ENCODE measurements around the gene SMG7. TPM values are rescaled to one million over a fixed set of nuclear protein-coding genes. Genes with fewer than 3 reads are reported as not detected.

SMG7 gene
- total RNA-seq, 2 experiments from 2014 or later = 45.0 to 185 TPM

GRCh38 chr1:183543619-183544204, 71.4 kb downstream of the SMG7 start:
- intact Hi-C loops (cut with micrococcal nuclease; ENCODE audit: unreplicated experiment) = loop anchor here (1.0 to 2.0 kb wide), 3 partner anchors 73 to 262 kb away; no protein-coding TSS in a partner anchor
- H3K79me2 ChIP-seq (ENCODE audit: insufficient read depth, low read depth, low read length) = peaks cover 21% of the 10 kb centered on the region; the same call in 1 of the 2 replicates
- no peaks in the 10 kb centered on the region for H3K9me2 ChIP-seq (ENCODE audit: insufficient read depth, low read length)
- H3K27ac ChIP-seq (ENCODE audit: low read depth, low read length, poor library complexity, severe bottlenecking) = no peak overlapping the region
- ChIA-PET CTCF (ENCODE audit: unreplicated experiment) (no interaction called here), POLR2A (no interaction called here)
- peaks cover 100% of the 10 kb centered on the region for H3K36me3 ChIP-seq (ENCODE audit: insufficient read depth, low read length)
- H4K20me1 ChIP-seq (ENCODE audit: insufficient read depth, low read length) = peaks cover 18% of the 10 kb centered on the region; the same call in 1 of the 2 replicates
- no peak overlapping the region for H3K4me2 ChIP-seq (ENCODE audit: low read length)
- H2AFZ ChIP-seq (ENCODE audit: low read length) = no peak overlapping the region
- no peak overlapping the region for H3K4me3 ChIP-seq (ENCODE audit: low read depth, low read length, poor library complexity, severe bottlenecking)
- H3K9me3 ChIP-seq (ENCODE audit: low read length) = no peaks in the 10 kb centered on the region
- BruUV-seq (replicated peaks) = TSS peak; percentile 2
- no peak for TF ChIP-seq EZH2phosphoT487 (IDR thresholded peaks at IDR 0.05; ENCODE audit: borderline replicate concordance, low read depth, low read length)
- peak; percentile 87 for TF ChIP-seq CTCF (conservative IDR thresholded peaks at IDR 0.05; ENCODE audit: low read length)
- DNase-seq (ENCODE audit: low spot score) = peak; percentile 67
- H3K4me1 ChIP-seq (ENCODE audit: insufficient read depth, low read length, poor library complexity, severe bottlenecking) = peaks cover 54% of the 10 kb centered on the region

DNA sequence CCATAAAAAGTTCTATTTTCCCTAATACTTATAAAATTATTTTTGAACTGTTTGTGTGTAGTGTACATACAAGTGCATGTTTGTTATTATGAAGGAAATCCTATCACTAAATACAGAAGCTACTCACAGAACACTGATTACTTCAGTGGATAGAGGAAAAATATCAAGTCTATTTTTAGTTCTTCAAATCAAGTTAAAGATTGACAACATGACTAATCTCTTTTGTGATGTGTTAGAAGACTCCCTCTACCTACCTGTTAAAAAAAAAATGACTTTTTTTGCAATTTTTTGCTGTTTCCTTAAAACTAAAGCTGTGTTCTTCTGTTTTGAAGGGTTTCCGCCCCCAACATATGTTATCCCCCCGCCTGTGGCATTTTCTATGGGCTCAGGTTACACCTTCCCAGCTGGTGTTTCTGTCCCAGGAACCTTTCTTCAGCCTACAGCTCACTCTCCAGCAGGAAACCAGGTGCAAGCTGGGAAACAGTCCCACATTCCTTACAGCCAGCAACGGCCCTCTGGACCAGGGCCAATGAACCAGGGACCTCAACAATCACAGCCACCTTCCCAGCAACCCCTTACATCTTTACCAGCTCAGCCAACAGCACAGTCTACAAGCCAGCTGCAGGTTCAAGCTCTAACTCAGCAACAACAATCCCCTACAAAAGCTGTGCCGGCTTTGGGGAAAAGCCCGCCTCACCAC, 72.4 kb downstream of the SMG7 start:
- no peak for DNase-seq (ENCODE audit: low spot score)
- H2AFZ ChIP-seq (ENCODE audit: low read length) = no peak overlapping the region
- H4K20me1 ChIP-seq (ENCODE audit: insufficient read depth, low read length) = peaks cover 21% of the 10 kb centered on the region; the same call in 1 of the 2 replicates
- TF ChIP-seq EZH2phosphoT487 (IDR thresholded peaks at IDR 0.05; ENCODE audit: borderline replicate concordance, low read depth, low read length) (no peak), CTCF (conservative IDR thresholded peaks at IDR 0.05; ENCODE audit: low read length) (no peak)
- no TSS peak for BruUV-seq (replicated peaks)
- intact Hi-C loops (cut with micrococcal nuclease; ENCODE audit: unreplicated experiment) = no loop called here
- H3K27ac ChIP-seq (ENCODE audit: low read depth, low read length, poor library complexity, severe bottlenecking) = no peak overlapping the region
- H3K4me2 ChIP-seq (ENCODE audit: low read length) = no peak overlapping the region
- no peak overlapping the region for H3K4me3 ChIP-seq (ENCODE audit: low read depth, low read length, poor library complexity, severe bottlenecking)
- peaks cover 100% of the 10 kb centered on the region for H3K36me3 ChIP-seq (ENCODE audit: insufficient read depth, low read length)
- no peaks in the 10 kb centered on the region for H3K9me2 ChIP-seq (ENCODE audit: insufficient read depth, low read length)
- H3K4me1 ChIP-seq (ENCODE audit: insufficient read depth, low read length, poor library complexity, severe bottlenecking) = peaks cover 57% of the 10 kb centered on the region
- ChIA-PET POLR2A (interaction anchor here (0.7 to 1.2 kb wide), 3 partner anchors 37 to 81 kb away, joined by 3 read pairs; no protein-coding TSS in a partner anchor), CTCF (ENCODE audit: unreplicated experiment) (no interaction called here)
- peaks cover 21% of the 10 kb centered on the region; the same call in 1 of the 2 replicates for H3K79me2 ChIP-seq (ENCODE audit: insufficient read depth, low read depth, low read length)
- no peaks in the 10 kb centered on the region for H3K9me3 ChIP-seq (ENCODE audit: low read length)

- DNase-seq (ENCODE audit: low spot score) = no peak
- no TSS peak for BruUV-seq (replicated peaks)
- H3K36me3 ChIP-seq (ENCODE audit: insufficient read depth, low read length) = peaks cover 100% of the 10 kb centered on the region
- no peak overlapping the region for H3K27ac ChIP-seq (ENCODE audit: low read depth, low read length, poor library complexity, severe bottlenecking)
- POLR2A ChIA-PET = interaction anchor here (1.0 kb wide), 1 partner anchor 36 kb away, joined by 3 read pairs; no protein-coding TSS in a partner anchor
- no peaks in the 10 kb centered on the region for H3K9me2 ChIP-seq (ENCODE audit: insufficient read depth, low read length)
- H3K79me2 ChIP-seq (ENCODE audit: insufficient read depth, low read depth, low read length) = peaks cover 21% of the 10 kb centered on the region; the same call in 1 of the 2 replicates
- no peak for TF ChIP-seq CTCF (conservative IDR thresholded peaks at IDR 0.05; ENCODE audit: low read length)
- TF ChIP-seq EZH2phosphoT487 (IDR thresholded peaks at IDR 0.05; ENCODE audit: borderline replicate concordance, low read depth, low read length) = no peak
- no peak overlapping the region for H3K4me3 ChIP-seq (ENCODE audit: low read depth, low read length, poor library complexity, severe bottlenecking)
- H4K20me1 ChIP-seq (ENCODE audit: insufficient read depth, low read length) = peaks cover 21% of the 10 kb centered on the region; the same call in 1 of the 2 replicates
- H3K4me1 ChIP-seq (ENCODE audit: insufficient read depth, low read length, poor library complexity, severe bottlenecking) = peaks cover 57% of the 10 kb centered on the region
- H2AFZ ChIP-seq (ENCODE audit: low read length) = no peak overlapping the region
- intact Hi-C loops (cut with micrococcal nuclease; ENCODE audit: unreplicated experiment) = no loop called here
- H3K9me3 ChIP-seq (ENCODE audit: low read length) = no peaks in the 10 kb centered on the region
- no peak overlapping the region for H3K4me2 ChIP-seq (ENCODE audit: low read length)
- CTCF ChIA-PET (ENCODE audit: unreplicated experiment) = no interaction called here
These were observed 74.1 kb downstream of the SMG7 start for GRCh38 chr1:183546427-183546826.
